ENCODE measurements around the gene C7. TPM values are rescaled to one million over a fixed set of nuclear protein-coding genes. Genes with fewer than 3 reads are reported as not detected.
"Not testable (repeated sequence)": the region's sequence is repeated elsewhere in the genome, so short reads cannot be mapped to it uniquely, and the experiment has no call there.

C7 gene
- total RNA-seq, 1 donor from 2014 or later: under 0.01 TPM

DNA sequence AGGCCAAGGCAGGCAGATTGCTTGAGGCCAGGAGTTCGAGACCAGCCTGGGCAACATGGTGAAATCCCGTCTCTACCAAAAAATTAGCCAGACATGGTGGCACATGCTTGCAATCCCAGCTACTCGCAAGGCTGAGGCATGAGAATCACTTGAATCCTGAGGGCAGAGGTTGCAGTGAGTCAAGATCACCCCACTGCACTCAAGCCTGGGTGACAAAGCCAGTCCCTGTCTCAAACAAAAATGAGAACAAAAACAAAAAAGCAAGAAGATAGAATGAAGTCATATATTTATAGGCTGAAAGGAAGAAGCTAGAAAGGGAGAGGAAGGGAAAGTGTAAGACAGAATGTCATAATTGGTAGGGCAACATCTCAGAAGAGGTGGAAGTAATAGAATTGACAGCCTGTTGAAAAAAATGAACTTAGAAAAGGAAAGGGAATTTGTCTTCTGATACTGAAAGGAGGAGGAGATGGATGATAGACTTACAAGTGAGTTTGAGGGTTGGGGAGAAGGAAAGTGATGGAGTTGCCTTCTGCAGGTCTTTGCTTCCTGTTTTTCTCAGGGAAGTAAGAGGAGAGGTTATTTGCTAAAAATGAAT lies 35.9 kb upstream of the C7 start:
- H3K27me3 ChIP-seq (ENCODE audit: control insufficient read depth, insufficient read depth, low read length): no peaks in the 10 kb centered on the region
- DNase-seq (ENCODE audit: low read depth) (no peak), FAIRE-seq (no peak)
- TF ChIP-seq, protein P1, sequence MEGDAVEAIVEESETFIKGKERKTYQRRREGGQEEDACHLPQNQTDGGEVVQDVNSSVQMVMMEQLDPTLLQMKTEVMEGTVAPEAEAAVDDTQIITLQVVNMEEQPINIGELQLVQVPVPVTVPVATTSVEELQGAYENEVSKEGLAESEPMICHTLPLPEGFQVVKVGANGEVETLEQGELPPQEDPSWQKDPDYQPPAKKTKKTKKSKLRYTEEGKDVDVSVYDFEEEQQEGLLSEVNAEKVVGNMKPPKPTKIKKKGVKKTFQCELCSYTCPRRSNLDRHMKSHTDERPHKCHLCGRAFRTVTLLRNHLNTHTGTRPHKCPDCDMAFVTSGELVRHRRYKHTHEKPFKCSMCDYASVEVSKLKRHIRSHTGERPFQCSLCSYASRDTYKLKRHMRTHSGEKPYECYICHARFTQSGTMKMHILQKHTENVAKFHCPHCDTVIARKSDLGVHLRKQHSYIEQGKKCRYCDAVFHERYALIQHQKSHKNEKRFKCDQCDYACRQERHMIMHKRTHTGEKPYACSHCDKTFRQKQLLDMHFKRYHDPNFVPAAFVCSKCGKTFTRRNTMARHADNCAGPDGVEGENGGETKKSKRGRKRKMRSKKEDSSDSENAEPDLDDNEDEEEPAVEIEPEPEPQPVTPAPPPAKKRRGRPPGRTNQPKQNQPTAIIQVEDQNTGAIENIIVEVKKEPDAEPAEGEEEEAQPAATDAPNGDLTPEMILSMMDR (IDR thresholded peaks at IDR 0.05; ENCODE audit: insufficient read depth, low read length, severe bottlenecking): no peak
- no peaks in the 10 kb centered on the region for H3K36me3 ChIP-seq (ENCODE audit: control insufficient read depth, insufficient read depth, low read length)
- H3K4me3 ChIP-seq (ENCODE audit: low read depth, low read length): no peak overlapping the region

DNA sequence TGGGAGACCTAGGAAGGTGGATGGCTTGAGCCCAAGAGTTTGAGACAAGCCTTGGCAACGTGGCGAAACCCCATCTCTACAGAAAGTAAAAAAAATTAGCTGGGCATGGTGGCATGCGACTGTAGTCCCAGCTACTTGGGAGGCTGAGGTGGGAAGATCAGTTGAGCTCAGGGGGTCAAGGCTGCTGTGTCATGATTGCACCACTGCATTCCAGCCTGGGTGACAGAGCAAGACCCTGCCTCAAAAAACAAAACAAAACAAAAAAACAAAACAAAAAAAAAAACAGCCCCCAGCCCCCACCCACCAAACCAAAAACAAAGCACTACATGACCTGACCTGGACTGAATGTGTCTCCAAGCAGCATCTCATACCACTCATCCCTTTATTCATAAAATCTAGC lies 33.3 kb upstream of the C7 start:
- FAIRE-seq (no peak), DNase-seq (ENCODE audit: low read depth) (no peak)
- Histone ChIP-seq H3K4me3 (ENCODE audit: low read depth, low read length) (no peak overlapping the region), H3K36me3 (ENCODE audit: control insufficient read depth, insufficient read depth, low read length) (no peaks in the 10 kb centered on the region), H3K27me3 (ENCODE audit: control insufficient read depth, insufficient read depth, low read length) (no peaks in the 10 kb centered on the region)
- TF ChIP-seq, protein P1 (IDR thresholded peaks at IDR 0.05; ENCODE audit: insufficient read depth, low read length, severe bottlenecking): no peak

DNA sequence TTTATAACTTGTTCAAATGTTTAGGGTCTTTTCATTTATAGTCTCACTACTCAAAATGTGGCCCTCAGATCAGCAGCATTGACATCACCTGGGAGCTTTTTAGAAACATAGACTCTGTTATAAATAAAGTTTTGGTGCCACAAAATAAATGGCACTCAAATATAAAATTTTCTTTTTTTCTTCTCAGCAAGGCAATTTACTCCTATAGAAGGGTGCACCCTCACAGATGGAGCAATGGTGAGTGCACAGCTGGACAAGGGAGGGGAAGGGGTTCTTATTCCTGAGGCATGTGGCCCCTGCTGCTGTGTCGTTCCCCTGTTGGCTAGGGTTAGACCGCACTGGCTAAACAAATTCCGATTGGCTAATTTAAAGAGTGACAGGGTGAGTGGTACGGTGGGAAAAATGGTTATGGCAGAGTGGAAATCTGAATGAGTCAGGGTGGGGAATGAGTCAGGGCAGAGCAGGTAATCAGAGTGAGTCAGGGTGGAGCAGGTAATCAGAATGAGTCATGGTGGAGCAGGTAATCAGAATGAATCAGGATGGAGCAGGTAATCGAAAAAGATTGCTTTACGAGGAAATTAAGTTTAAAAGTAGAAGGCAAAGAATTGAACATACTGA lies 31.8 kb upstream of the C7 start:
- H3K36me3 ChIP-seq (ENCODE audit: control insufficient read depth, insufficient read depth, low read length): no peaks in the 10 kb centered on the region
- FAIRE-seq: no peak

DNA sequence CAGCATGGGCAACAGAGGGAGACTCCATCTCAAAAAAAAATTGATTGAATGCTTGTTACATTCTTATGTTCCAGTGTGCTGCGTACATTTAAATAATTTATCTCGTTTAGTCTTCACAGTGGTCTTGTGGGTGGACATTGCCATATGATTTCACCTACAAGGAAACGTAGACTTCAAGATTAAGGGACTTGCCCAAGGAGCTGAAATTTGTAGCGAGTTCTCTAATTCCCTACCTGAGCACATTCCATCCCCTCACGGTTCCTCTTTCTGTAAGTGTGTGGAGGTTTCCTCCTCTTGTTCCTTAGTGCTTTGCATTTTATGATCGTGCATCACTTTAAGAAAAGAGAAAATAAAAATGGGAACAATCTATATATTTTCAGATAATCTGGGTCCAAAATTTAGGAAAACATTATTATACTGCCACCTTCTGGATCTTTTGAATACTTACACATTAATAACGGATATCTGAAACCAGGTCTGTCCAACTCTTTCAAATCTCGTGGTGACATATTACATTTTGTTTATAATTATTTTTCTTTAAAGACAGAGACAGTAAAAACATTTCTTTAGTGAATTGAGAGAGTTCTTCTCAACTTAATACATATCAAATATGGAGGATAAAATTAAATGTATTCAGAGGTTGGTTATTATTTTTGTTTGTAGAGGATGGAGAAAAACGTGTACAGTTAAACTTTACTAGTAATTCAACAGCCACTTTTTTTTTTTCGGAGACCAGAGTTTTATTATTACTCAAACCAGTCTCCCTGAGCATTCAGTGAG lies 29.9 kb upstream of the C7 start:
- Histone ChIP-seq H3K4me3 (ENCODE audit: low read depth, low read length) (no peak overlapping the region), H3K36me3 (ENCODE audit: control insufficient read depth, insufficient read depth, low read length) (no peaks in the 10 kb centered on the region), H3K27me3 (ENCODE audit: control insufficient read depth, insufficient read depth, low read length) (no peaks in the 10 kb centered on the region)
- TF ChIP-seq, protein P1 (IDR thresholded peaks at IDR 0.05; ENCODE audit: insufficient read depth, low read length, severe bottlenecking): peak; percentile 15
- DNase-seq (ENCODE audit: low read depth) (peak; percentile 18), FAIRE-seq (no peak)

More for the DNA sequence above, 31.8 kb upstream of the C7 start:
- Histone ChIP-seq H3K27me3 (ENCODE audit: control insufficient read depth, insufficient read depth, low read length) (no peaks in the 10 kb centered on the region), H3K4me3 (ENCODE audit: low read depth, low read length) (no peak overlapping the region)
- DNase-seq (ENCODE audit: low read depth): peak; percentile 61
- TF ChIP-seq, protein P1 (IDR thresholded peaks at IDR 0.05; ENCODE audit: insufficient read depth, low read length, severe bottlenecking): no peak

DNA sequence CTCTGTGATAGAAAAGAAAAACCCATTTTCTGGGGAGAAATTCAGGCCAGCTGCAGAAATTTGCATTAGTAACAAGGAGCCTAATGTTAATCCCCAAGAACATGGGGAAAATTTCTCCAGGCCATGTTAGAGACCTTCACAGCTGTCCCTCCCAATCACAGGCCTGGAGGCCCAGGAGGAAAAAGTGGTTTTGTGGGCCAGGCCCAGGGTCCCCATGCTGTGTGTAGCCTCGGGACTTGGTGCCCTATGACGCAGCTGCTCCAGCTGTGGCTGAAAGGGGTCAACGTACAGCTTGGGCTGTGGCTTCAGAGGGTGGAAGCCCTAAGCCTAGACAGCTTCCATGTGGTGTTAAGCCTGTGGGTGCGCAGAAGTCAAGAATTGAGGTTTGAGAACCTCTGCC lies 27.0 kb upstream of the C7 start:
- no peak overlapping the region for H3K4me3 ChIP-seq (ENCODE audit: low read depth, low read length)
- H3K27me3 ChIP-seq (ENCODE audit: control insufficient read depth, insufficient read depth, low read length): no peaks in the 10 kb centered on the region
- FAIRE-seq: no peak
- TF ChIP-seq, protein P1 (IDR thresholded peaks at IDR 0.05; ENCODE audit: insufficient read depth, low read length, severe bottlenecking): no peak
- H3K36me3 ChIP-seq (ENCODE audit: control insufficient read depth, insufficient read depth, low read length): no peaks in the 10 kb centered on the region
- no peak for DNase-seq (ENCODE audit: low read depth)

DNA sequence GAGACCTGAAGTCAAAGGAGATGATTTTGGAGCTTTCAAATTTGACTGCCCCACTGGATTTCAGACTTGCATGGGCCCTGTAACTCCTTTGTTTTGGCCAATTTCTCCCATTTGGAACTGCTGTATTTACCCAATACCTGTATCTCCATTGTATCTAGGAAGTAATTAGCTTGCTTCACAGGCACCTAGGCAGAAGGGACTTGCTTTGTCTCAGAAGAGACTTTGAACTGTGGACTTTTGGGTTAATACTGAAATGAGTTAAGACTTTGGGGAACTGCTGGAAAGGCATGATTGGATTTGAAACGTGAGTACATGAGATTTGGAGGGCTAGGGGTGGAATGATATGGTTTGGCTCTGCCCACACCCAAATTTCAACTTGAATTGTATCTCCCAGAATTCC lies 26.2 kb upstream of the C7 start:
- not testable (repeated sequence) for DNase-seq (ENCODE audit: low read depth); H3K36me3 ChIP-seq (ENCODE audit: control insufficient read depth, insufficient read depth, low read length); H3K4me3 ChIP-seq (ENCODE audit: low read depth, low read length); H3K27me3 ChIP-seq (ENCODE audit: control insufficient read depth, insufficient read depth, low read length); FAIRE-seq

DNA sequence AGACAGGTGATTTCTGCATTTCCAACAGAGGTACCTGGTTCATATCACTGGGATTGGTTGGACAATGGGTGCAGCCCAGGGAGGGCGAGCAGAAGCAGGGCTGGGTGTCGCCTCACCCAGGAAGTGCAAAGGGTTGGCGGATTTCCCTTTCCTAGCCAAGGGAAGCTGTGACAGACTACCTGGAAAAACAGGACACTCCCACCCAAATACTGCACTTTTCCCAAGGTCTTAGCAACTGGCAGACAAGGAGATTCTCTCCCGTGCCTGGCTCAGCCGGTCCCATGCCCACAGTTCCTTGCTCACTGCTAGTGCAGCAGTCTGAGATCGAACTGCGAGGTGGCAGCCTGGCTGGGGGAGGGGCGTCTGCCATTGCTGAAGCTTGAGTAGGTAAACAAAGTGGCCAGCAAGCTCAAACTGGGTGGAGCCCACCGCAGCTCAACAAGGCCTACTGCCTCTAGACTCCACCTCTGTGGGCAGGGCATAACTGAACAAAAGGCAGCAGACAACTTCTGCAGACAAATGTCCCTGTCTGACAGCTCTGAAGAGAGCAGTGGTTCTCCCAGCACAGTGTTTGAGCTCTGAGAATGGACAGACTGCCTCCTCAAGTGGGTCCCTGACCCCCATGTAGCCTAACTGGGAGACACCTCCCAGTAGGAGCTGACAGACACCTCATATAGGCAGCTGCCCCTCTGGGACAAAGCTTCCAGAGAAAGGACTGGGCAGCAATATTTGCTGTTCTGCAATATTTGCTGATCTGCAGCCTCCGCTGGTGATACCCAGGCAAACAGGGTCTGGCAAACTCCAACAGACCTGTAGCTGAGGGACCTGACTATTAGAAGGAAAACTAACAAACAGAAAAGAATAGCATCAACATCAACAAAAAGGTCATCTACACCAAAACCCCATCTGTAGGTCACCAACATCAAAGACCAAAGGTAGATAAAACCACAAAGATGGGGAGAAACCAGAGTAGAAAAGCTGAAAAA lies 13.6 kb upstream of the C7 start:
- H3K36me3 ChIP-seq (ENCODE audit: control insufficient read depth, insufficient read depth, low read length); H3K27me3 ChIP-seq (ENCODE audit: control insufficient read depth, insufficient read depth, low read length); FAIRE-seq; DNase-seq (ENCODE audit: low read depth); H3K4me3 ChIP-seq (ENCODE audit: low read depth, low read length): not testable (repeated sequence)
